Bronchial epithelial cell (primary cell): ENCODE results near the gene SELPLG. TPM values are rescaled to one million over a fixed set of nuclear protein-coding genes. Genes with fewer than 3 reads are reported as not detected.

ENCODE experiments used
- DNase-seq: peaks from one replicate; pipeline ENCODE4 v3.0.0-alpha.2; 2010; ENCODE audit warnings: low read depth
- FAIRE-seq: peaks from 2 replicates; lab custom pipeline; 2011; peaks lifted over from hg19 to GRCh38; lab: Jason Lieb, UNC
- H3K27me3 ChIP-seq: 2 replicates; pipeline ENCODE4 v1.5.1; 2011; ENCODE audit warnings: low read length; ENCODE audit not compliant: control insufficient read depth, insufficient read depth
- H3K36me3 ChIP-seq: 2 replicates; pipeline ENCODE4 v1.5.1; 2011; ENCODE audit warnings: low read length; ENCODE audit not compliant: control insufficient read depth, insufficient read depth
- H3K4me3 ChIP-seq: 2 replicates; pipeline ENCODE4 v1.5.1; 2011; ENCODE audit warnings: mild to moderate bottlenecking, low read depth, low read length, control low read depth
- CTCF ChIP-seq: IDR thresholded peaks from 2 replicates; pipeline ENCODE4 v1.5.1; 2011; ENCODE audit warnings: mild to moderate bottlenecking, moderate library complexity, low read length, control low read depth, inconsistent platforms; ENCODE audit not compliant: insufficient read depth, severe bottlenecking
- total RNA-seq: library from RNA; depleted of rRNA; stranded (reverse); fragments of >200 nt; gene quantifications from 2 replicates; pipeline ENCODE4 v1.2.1, GENCODE V29; 2014

SELPLG gene
- total RNA-seq, 1 donor from 2014 or later: under 0.01 TPM

- no peaks in the 10 kb centered on the region for H3K27me3 ChIP-seq
- no peak for TF ChIP-seq CTCF
- FAIRE-seq (no peak), DNase-seq (no peak)
- peaks cover 3% of the 10 kb centered on the region for H3K36me3 ChIP-seq
- H3K4me3 ChIP-seq: no peak overlapping the region
Measured at GRCh38 chr12:108668063-108668462, 34.4 kb upstream of the SELPLG start.

GRCh38 chr12:108667349-108667748 is 33.7 kb upstream of the SELPLG start:
- Histone ChIP-seq H3K4me3 (no peak overlapping the region), H3K36me3 (peaks cover 3% of the 10 kb centered on the region), H3K27me3 (no peaks in the 10 kb centered on the region)
- no peak for DNase-seq
- no peak for TF ChIP-seq CTCF
- no peak for FAIRE-seq

GRCh38 chr12:108666401-108666881 is 32.7 kb upstream of the SELPLG start:
- FAIRE-seq (no peak), DNase-seq (no peak)
- TF ChIP-seq CTCF: no peak
- no peak overlapping the region for H3K4me3 ChIP-seq
- peaks cover 7% of the 10 kb centered on the region for H3K36me3 ChIP-seq
- no peaks in the 10 kb centered on the region for H3K27me3 ChIP-seq

- Histone ChIP-seq H3K4me3 (no peak overlapping the region), H3K27me3 (no peaks in the 10 kb centered on the region), H3K36me3 (peaks cover 7% of the 10 kb centered on the region)
- DNase-seq (no peak), FAIRE-seq (no peak)
- TF ChIP-seq CTCF: no peak
Measured at GRCh38 chr12:108665608-108666202, 32.0 kb upstream of the SELPLG start.

GRCh38 chr12:108664338-108665258 is 30.9 kb upstream of the SELPLG start:
- peaks cover 8% of the 10 kb centered on the region for H3K36me3 ChIP-seq
- FAIRE-seq: no peak
- peak; percentile 97 for DNase-seq
- peak; percentile 93 for TF ChIP-seq CTCF
- no peak overlapping the region for H3K4me3 ChIP-seq
- H3K27me3 ChIP-seq: no peaks in the 10 kb centered on the region
